ENCODE measurements around the gene TRAF5. TPM values are rescaled to one million over a fixed set of nuclear protein-coding genes. Genes with fewer than 3 reads are reported as not detected.

Gene TRAF5
- total RNA-seq, 1 donor from 2014 or later: 14.4 TPM

- peak; percentile 44 for DNase-seq (ENCODE audit: low read depth)
- Mint-ChIP-seq H3K27me3 (ENCODE audit: low read depth, unreplicated experiment) (no peaks in the 10 kb centered on the region), H3K4me3 (ENCODE audit: unreplicated experiment) (no peak overlapping the region), H3K36me3 (ENCODE audit: low read depth, unreplicated experiment) (peaks cover 9% of the 10 kb centered on the region), H3K4me1 (ENCODE audit: low read depth, unreplicated experiment) (peaks cover 16% of the 10 kb centered on the region), H3K9me3 (ENCODE audit: unreplicated experiment) (no peaks in the 10 kb centered on the region), H3K27ac (ENCODE audit: unreplicated experiment) (no peak overlapping the region)
- Histone ChIP-seq H3K79me2 (ENCODE audit: insufficient read depth, low read length) (peaks cover 38% of the 10 kb centered on the region), H4K20me1 (ENCODE audit: insufficient read depth, low read length) (peaks cover 42% of the 10 kb centered on the region), H3K4me3 (ENCODE audit: insufficient read depth, low read depth, low read length) (no peak overlapping the region), H3K4me1 (ENCODE audit: insufficient read depth, low read length) (peaks cover 6% of the 10 kb centered on the region), H2AFZ (ENCODE audit: low read depth, low read length) (no peak overlapping the region), H3K36me3 (ENCODE audit: insufficient read depth, low read length) (no peaks in the 10 kb centered on the region), H3K4me2 (ENCODE audit: low read length) (no peak overlapping the region), H3K9ac (ENCODE audit: low read length) (no peak overlapping the region), H3K9me3 (ENCODE audit: insufficient read depth, low read depth, low read length) (no peaks in the 10 kb centered on the region), H3K27ac (ENCODE audit: low read depth, low read length) (no peak overlapping the region), H3K27me3 (ENCODE audit: insufficient read depth, low read length) (no peaks in the 10 kb centered on the region)
- no peak for FAIRE-seq
- TF ChIP-seq EZH2 (IDR thresholded peaks at IDR 0.05; ENCODE audit: insufficient read depth, low read length) (no peak), CTCF (IDR thresholded peaks at IDR 0.05; ENCODE audit: insufficient read depth, low read depth, low read length) (no peak)
Observed at GRCh38 chr1:211345719-211346118, 19.1 kb downstream of the TRAF5 start.

GRCh38 chr1:211347077-211347844 is 20.6 kb downstream of the TRAF5 start:
- DNase-seq (ENCODE audit: low read depth) (no peak), FAIRE-seq (no peak)
- no peak overlapping the region for H3K4me2 ChIP-seq (ENCODE audit: low read length)
- no peak for TF ChIP-seq CTCF (IDR thresholded peaks at IDR 0.05; ENCODE audit: insufficient read depth, low read depth, low read length)
- no peak for TF ChIP-seq EZH2 (IDR thresholded peaks at IDR 0.05; ENCODE audit: insufficient read depth, low read length)
- Mint-ChIP-seq H3K27ac (ENCODE audit: unreplicated experiment) (no peak overlapping the region), H3K4me1 (ENCODE audit: low read depth, unreplicated experiment) (peaks cover 16% of the 10 kb centered on the region), H3K27me3 (ENCODE audit: low read depth, unreplicated experiment) (no peaks in the 10 kb centered on the region), H3K9me3 (ENCODE audit: unreplicated experiment) (peaks cover 2% of the 10 kb centered on the region), H3K36me3 (ENCODE audit: low read depth, unreplicated experiment) (peaks cover 16% of the 10 kb centered on the region), H3K4me3 (ENCODE audit: unreplicated experiment) (no peak overlapping the region)
- H3K27ac ChIP-seq (ENCODE audit: low read depth, low read length): no peak overlapping the region
- H3K4me3 ChIP-seq (ENCODE audit: insufficient read depth, low read depth, low read length): no peak overlapping the region
- peaks cover 35% of the 10 kb centered on the region for H3K79me2 ChIP-seq (ENCODE audit: insufficient read depth, low read length)
- H2AFZ ChIP-seq (ENCODE audit: low read depth, low read length): no peak overlapping the region
- H3K36me3 ChIP-seq (ENCODE audit: insufficient read depth, low read length): peaks cover 2% of the 10 kb centered on the region
- no peaks in the 10 kb centered on the region for H3K9me3 ChIP-seq (ENCODE audit: insufficient read depth, low read depth, low read length)
- H3K9ac ChIP-seq (ENCODE audit: low read length): no peak overlapping the region
- peaks cover 32% of the 10 kb centered on the region for H4K20me1 ChIP-seq (ENCODE audit: insufficient read depth, low read length)
- H3K4me1 ChIP-seq (ENCODE audit: insufficient read depth, low read length): peaks cover 6% of the 10 kb centered on the region
- no peaks in the 10 kb centered on the region for H3K27me3 ChIP-seq (ENCODE audit: insufficient read depth, low read length)

- Histone ChIP-seq H3K9ac (ENCODE audit: low read length) (no peak overlapping the region), H3K27ac (ENCODE audit: low read depth, low read length) (no peak overlapping the region), H3K9me3 (ENCODE audit: insufficient read depth, low read depth, low read length) (no peaks in the 10 kb centered on the region), H3K36me3 (ENCODE audit: insufficient read depth, low read length) (peaks cover 2% of the 10 kb centered on the region), H3K4me1 (ENCODE audit: insufficient read depth, low read length) (peaks cover 6% of the 10 kb centered on the region), H3K4me2 (ENCODE audit: low read length) (no peak overlapping the region), H3K79me2 (ENCODE audit: insufficient read depth, low read length) (peaks cover 30% of the 10 kb centered on the region), H2AFZ (ENCODE audit: low read depth, low read length) (no peak overlapping the region), H4K20me1 (ENCODE audit: insufficient read depth, low read length) (peaks cover 33% of the 10 kb centered on the region), H3K4me3 (ENCODE audit: insufficient read depth, low read depth, low read length) (no peak overlapping the region), H3K27me3 (ENCODE audit: insufficient read depth, low read length) (no peaks in the 10 kb centered on the region)
- Mint-ChIP-seq H3K27ac (ENCODE audit: unreplicated experiment) (no peak overlapping the region), H3K27me3 (ENCODE audit: low read depth, unreplicated experiment) (no peaks in the 10 kb centered on the region), H3K4me3 (ENCODE audit: unreplicated experiment) (no peak overlapping the region), H3K36me3 (ENCODE audit: low read depth, unreplicated experiment) (peaks cover 23% of the 10 kb centered on the region), H3K4me1 (ENCODE audit: low read depth, unreplicated experiment) (peaks cover 13% of the 10 kb centered on the region), H3K9me3 (ENCODE audit: unreplicated experiment) (peaks cover 2% of the 10 kb centered on the region)
- no peak for TF ChIP-seq CTCF (IDR thresholded peaks at IDR 0.05; ENCODE audit: insufficient read depth, low read depth, low read length)
- no peak for TF ChIP-seq EZH2 (IDR thresholded peaks at IDR 0.05; ENCODE audit: insufficient read depth, low read length)
- FAIRE-seq: no peak
- no peak for DNase-seq (ENCODE audit: low read depth)
Observed at GRCh38 chr1:211348547-211348946, 21.9 kb downstream of the TRAF5 start.

All from astrocyte (in vitro differentiated cells and primary cell).